Measurements from ENCODE around the gene ZNF586.

ZNF586 gene

GRCh38 chr19:57829316-57829715 lies 59.8 kb downstream of the ZNF586 start:
- DNase-seq = no peak

GRCh38 chr19:57830071-57830602 lies 60.7 kb downstream of the ZNF586 start, which contains the start of gene ZNF587B:
TSS of gene ZNF587B (plus strand) at chr19:57830299. CDS start at chr19:57830529, 230 bp downstream.
- DNase-seq = no peak
